K562 (cell line): ENCODE results near the gene CLEC2L. TPM values are rescaled to one million over a fixed set of nuclear protein-coding genes. Genes with fewer than 3 reads are reported as not detected.

ENCODE experiments used
- ATAC-seq: fragments of 200-7000 bp; cut with Tn5 transposase; 3 replicates; pipeline ENCODE4 v1.9.1; 2020; ENCODE audit warnings: moderate library complexity
- BruUV-seq: library from RNA; stranded (reverse); fragments of 400-500 nt; replicated peaks from 2 replicates; lab custom pipeline; 2021; lab: Mats Ljungman, UMichigan
- CTCF ChIA-PET: fragments of 300-600 bp; formaldehyde crosslinking; extraction: SDS; loops from one replicate; lab custom pipeline; 2021; ENCODE audit warnings: low intra/inter-chr PET ratio; lab: Yijun Ruan, JAX
- POLR2A ChIA-PET: fragments of 300-600, 350-650 bp; sonication (Branson Sonifier 250); formaldehyde crosslinking; extraction: SDS; loops from one replicate; lab custom pipeline; 2021; ENCODE audit warnings: antibody characterized with exemption, inconsistent platforms; lab: Yijun Ruan, JAX
- DNase-seq, 4 experiments: peaks; one replicate each; pipeline versions ENCODE4 v3.0.0 to v3.0.0-alpha.2; 2011 to 2018; ENCODE audit warnings: low spot score in 3 of 4, mixed read lengths in 3 of 4; ENCODE audit errors: extremely low read depth in 1 of 4
- FAIRE-seq: peaks from 2 replicates; lab custom pipeline; 2011; peaks lifted over from hg19 to GRCh38; lab: Jason Lieb, UNC
- H2AFZ ChIP-seq: 2 replicates; pipeline ENCODE4 v1.6.0; 2011; ENCODE audit warnings: low read depth, low read length, control low read depth, inconsistent platforms
- H3K27ac ChIP-seq: fragments of 200-600 bp; 3 replicates; pipeline ENCODE4 v1.8.0; 2011; ENCODE audit warnings: low read depth, mild to moderate bottlenecking, control low read depth, inconsistent platforms, low read length, moderate library complexity, mixed read lengths; ENCODE audit errors: extremely low read depth
- H3K27me3 ChIP-seq, 2 experiments: fragments of 300-600 bp in 1 of 2; 2 replicates in 1 of 2; 3 replicates in 1 of 2; pipeline versions ENCODE4 v1.6.0 to v1.8.0; 2011; ENCODE audit warnings: inconsistent platforms in 2 of 2, low read length in 2 of 2, mild to moderate bottlenecking in 1 of 2, mixed read lengths in 1 of 2, moderate library complexity in 1 of 2; ENCODE audit not compliant: control insufficient read depth in 2 of 2, insufficient read depth in 2 of 2
- H3K36me3 ChIP-seq: fragments of 300-600 bp; 3 replicates; pipeline ENCODE4 v1.8.0; 2011; ENCODE audit warnings: mild to moderate bottlenecking, low read length, inconsistent platforms; ENCODE audit not compliant: control insufficient read depth, insufficient read depth
- H3K4me1 ChIP-seq, 2 experiments: fragments of 200-600 bp in 1 of 2; replicated peaks in 1 of 2; 2 replicates in 1 of 2; 3 replicates in 1 of 2; pipeline versions ENCODE4 v1.5.1 to v1.8.0; 2011; ENCODE audit warnings: inconsistent platforms in 2 of 2, low read length in 2 of 2, mild to moderate bottlenecking in 1 of 2, mixed read lengths in 1 of 2, moderate library complexity in 1 of 2; ENCODE audit not compliant: control insufficient read depth in 2 of 2, insufficient read depth in 2 of 2
- H3K4me2 ChIP-seq: 2 replicates; pipeline ENCODE4 v1.6.1; 2011; ENCODE audit warnings: low read length, control low read depth, inconsistent platforms, mixed read lengths; ENCODE audit not compliant: insufficient read depth
- H3K4me3 ChIP-seq: fragments of 200-600 bp; sonication (generic), shearing (Covaris generic); 2 replicates; pipeline ENCODE4 v1.5.1; 2016; ENCODE audit warnings: control low read depth, inconsistent platforms
- H3K79me2 ChIP-seq: fragments of 200-600 bp; 3 replicates; pipeline ENCODE4 v1.8.0; 2011; ENCODE audit warnings: low read length, inconsistent platforms; ENCODE audit not compliant: control insufficient read depth, insufficient read depth
- H3K9ac ChIP-seq, 2 experiments: 2 replicates each; pipeline versions ENCODE4 v1.6.0 to v1.6.1; 2011; ENCODE audit warnings: low read depth in 2 of 2, low read length in 2 of 2, control low read depth in 1 of 2, inconsistent platforms in 1 of 2, mild to moderate bottlenecking in 1 of 2, mixed read lengths in 1 of 2; ENCODE audit not compliant: insufficient read depth in 1 of 2
- H3K9me1 ChIP-seq: one replicate; pipeline ENCODE4 v1.6.0; 2011; ENCODE audit warnings: inconsistent platforms, mild to moderate bottlenecking, low read length, moderate library complexity; ENCODE audit not compliant: control insufficient read depth, insufficient read depth
- H3K9me3 ChIP-seq: replicated peaks from 2 replicates; pipeline ENCODE4 v1.5.1; 2011; ENCODE audit warnings: low read depth, low read length, inconsistent platforms; ENCODE audit not compliant: control insufficient read depth, insufficient read depth
- H4K20me1 ChIP-seq: replicated peaks from 2 replicates; pipeline ENCODE4 v1.6.1; 2011; ENCODE audit warnings: low read length, inconsistent platforms, mixed read lengths; ENCODE audit not compliant: control insufficient read depth, insufficient read depth
- RBM15 ChIP-seq: fragments of 200-400 bp; formaldehyde crosslinking; IDR thresholded peaks from 2 replicates; pipeline ENCODE4 v1.6.1; 2018; ENCODE audit warnings: mild to moderate bottlenecking, low read length, moderate library complexity; ENCODE audit not compliant: insufficient read depth
- RNF219 ChIP-seq: fragments of 250-450 bp; sonication (Bioruptor Pico); IDR thresholded peaks from 2 replicates; pipeline ENCODE4 v1.5.0; 2022; ENCODE audit warnings: mild to moderate bottlenecking
- WGBS: fragments of 100-300 bp; shearing (Covaris generic); methylation state at CpG from one replicate; pipeline ENCODE4 v1.1.6; 2016; ENCODE audit warnings: low coverage, mixed read lengths; ENCODE audit not compliant: insufficient coverage; ENCODE audit errors: missing lambda C conversion rate; 5-methylcytosine and 5-hydroxymethylcytosine counted together
- in situ Hi-C: fragments of 300-500 bp; cut with MboI; formaldehyde crosslinking; loops from 4 replicates; pipeline ENCODE4 v1.15.0; 2018; ENCODE audit warnings: inconsistent platforms, mixed read lengths
- intact Hi-C: fragments of 100-400 bp; cut with micrococcal nuclease; formaldehyde crosslinking; loops from 2 replicates; pipeline ENCODE4 v1.14.2; 2022
- polyA plus RNA-seq, 8 experiments: library from polyadenylated mRNA; depleted of rRNA in 4 of 8; stranded (reverse) in 5 of 8; unstranded in 3 of 8; fragments of >200 nt; fragmentation: Nextera tagmentation in 2 of 8; fragmentation: Illumina TruSeq in 1 of 8; extraction: Ambion mirVana in 2 of 8; extraction: Trizol in 1 of 8; gene quantifications; 2 replicates each; pipeline versions ENCODE4 v1.2.1 to v1.2.3, GENCODE V29; 2011 to 2014; ENCODE audit warnings: inconsistent platforms in 1 of 8, missing spikeins in 1 of 8
- total RNA-seq, 7 experiments: library from RNA; depleted of rRNA in 6 of 7; stranded (reverse); fragments of >200 nt in 6 of 7; fragmentation: Illumina TruSeq in 2 of 7; extraction: Trizol in 2 of 7; gene quantifications; 2 replicates each; pipeline versions ENCODE4 v1.2.1 to v1.2.3, GENCODE V29; 2011 to 2021; ENCODE audit warnings: low replicate concordance in 1 of 7

The CLEC2L gene
- total and polyA plus RNA-seq, 9 of the 15 experiments (the other 6 are each of a cell fraction or from before 2014, with no cell fraction given) = 0.84 to 5.5 (median 1.8) TPM

DNA sequence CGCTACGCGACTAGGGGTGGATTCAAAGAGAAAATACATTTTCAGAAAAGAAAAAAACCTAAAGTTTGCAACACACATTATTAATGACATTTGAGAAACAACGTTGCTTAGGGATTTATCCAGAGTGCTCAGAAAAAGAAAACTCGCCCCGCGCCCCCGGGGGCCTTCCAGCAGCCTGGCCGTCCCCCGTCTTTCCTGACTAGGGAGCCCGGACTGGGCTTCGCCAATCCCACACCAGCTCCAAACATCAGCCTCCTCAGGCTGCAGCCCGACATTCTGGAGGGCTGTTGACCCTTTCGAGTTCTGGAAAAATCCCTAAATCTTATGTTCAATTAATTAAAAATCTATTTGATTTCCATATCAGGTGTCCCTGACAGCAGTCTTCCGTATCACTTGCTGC is 48.6 kb downstream of the CLEC2L start:
- H3K4me1 ChIP-seq = peaks cover 0 to 12% of the 10 kb centered on the region in 2 experiments; a peak in 2 of 5 replicates
- intact Hi-C loops (no loop called here), in situ Hi-C loops (no loop called here)
- CTCF ChIA-PET = interaction anchor here (0.6 to 3.4 kb wide), 3 partner anchors 16 to 72 kb away, joined by 3 to 20 read pairs (median 3); no protein-coding TSS in a partner anchor
- BruUV-seq = no TSS peak
- no peak overlapping the region for H3K4me2 ChIP-seq
- no peak overlapping the region for H3K27ac ChIP-seq
- peaks cover 0 to 15% of the 10 kb centered on the region in 2 experiments; a peak in 1 of 5 replicates for H3K27me3 ChIP-seq
- FAIRE-seq (no peak), ATAC-seq (no peak), DNase-seq (no peak)
- POLR2A ChIA-PET = no interaction called here
- H3K9me1 ChIP-seq = no peaks in the 10 kb centered on the region
- H3K79me2 ChIP-seq = no peaks in the 10 kb centered on the region
- H3K36me3 ChIP-seq = peaks cover 7% of the 10 kb centered on the region; the same call in 1 of the 3 replicates
- no peaks in the 10 kb centered on the region for H3K9me3 ChIP-seq
- H4K20me1 ChIP-seq = no peaks in the 10 kb centered on the region
- WGBS = 73% methylated on average over 15 of the region's 15 CpGs
- no peak overlapping the region for H3K9ac ChIP-seq
- H2AFZ ChIP-seq = no peak overlapping the region
- no peak for TF ChIP-seq RBM15
- no peak for TF ChIP-seq RNF219 (CRISPR knock-in tag)
- H3K4me3 ChIP-seq = no peak overlapping the region
